ENCODE results near the gene MAB21L2. TPM values are rescaled to one million over a fixed set of nuclear protein-coding genes. Genes with fewer than 3 reads are reported as not detected.

MAB21L2 gene
- total RNA-seq, 2 donors from 2014 or later, result 1.6 to 7.3 TPM

DNA sequence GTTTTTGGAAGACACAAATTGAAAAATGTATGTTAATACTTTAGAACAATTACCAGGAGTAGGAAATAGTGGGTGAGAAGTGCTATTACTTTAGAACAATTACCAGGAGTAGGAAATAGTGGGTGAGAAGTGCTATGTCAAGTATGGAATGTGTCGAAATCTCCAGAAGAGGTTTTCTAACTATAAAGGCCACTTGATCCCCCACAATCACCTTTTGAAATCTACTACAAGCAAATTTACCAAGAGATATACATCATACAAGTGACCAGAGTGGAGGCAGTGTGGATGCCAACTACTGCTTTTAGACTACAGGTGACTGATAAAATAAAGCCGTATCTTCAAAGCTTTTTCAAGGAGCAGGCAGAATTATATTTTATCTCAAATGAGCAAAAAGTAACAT lies 43.1 kb downstream of the MAB21L2 start:
- Histone ChIP-seq H3K9me3 (no peaks in the 10 kb centered on the region), H3K4me1 (no peaks in the 10 kb centered on the region), H3K4me3 (no peak overlapping the region), H3K27ac (no peak overlapping the region), H3K36me3 (no peaks in the 10 kb centered on the region), H3K27me3 (no peaks in the 10 kb centered on the region)
- TF ChIP-seq, protein P1, sequence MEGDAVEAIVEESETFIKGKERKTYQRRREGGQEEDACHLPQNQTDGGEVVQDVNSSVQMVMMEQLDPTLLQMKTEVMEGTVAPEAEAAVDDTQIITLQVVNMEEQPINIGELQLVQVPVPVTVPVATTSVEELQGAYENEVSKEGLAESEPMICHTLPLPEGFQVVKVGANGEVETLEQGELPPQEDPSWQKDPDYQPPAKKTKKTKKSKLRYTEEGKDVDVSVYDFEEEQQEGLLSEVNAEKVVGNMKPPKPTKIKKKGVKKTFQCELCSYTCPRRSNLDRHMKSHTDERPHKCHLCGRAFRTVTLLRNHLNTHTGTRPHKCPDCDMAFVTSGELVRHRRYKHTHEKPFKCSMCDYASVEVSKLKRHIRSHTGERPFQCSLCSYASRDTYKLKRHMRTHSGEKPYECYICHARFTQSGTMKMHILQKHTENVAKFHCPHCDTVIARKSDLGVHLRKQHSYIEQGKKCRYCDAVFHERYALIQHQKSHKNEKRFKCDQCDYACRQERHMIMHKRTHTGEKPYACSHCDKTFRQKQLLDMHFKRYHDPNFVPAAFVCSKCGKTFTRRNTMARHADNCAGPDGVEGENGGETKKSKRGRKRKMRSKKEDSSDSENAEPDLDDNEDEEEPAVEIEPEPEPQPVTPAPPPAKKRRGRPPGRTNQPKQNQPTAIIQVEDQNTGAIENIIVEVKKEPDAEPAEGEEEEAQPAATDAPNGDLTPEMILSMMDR (IDR thresholded peaks at IDR 0.05), result no peak
- no peak for DNase-seq (ENCODE audit: low spot score)

DNA sequence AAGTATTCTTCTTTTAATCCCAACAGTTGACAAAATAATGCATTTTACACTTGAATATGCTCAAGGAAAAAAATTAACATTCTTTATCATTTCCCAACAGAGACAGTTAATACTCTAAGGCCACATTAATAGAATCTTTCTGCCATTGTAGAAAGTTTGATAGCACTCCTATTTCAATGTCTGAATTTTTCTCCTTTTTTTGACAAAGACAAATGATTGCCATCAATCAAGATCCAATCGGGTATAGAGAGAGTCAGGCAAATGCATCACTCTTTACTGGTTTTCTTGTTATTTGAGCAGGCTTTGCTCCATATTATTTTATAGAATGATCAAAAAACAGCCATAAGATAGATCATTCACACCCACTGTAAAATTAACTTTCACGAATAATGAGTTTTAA lies 46.1 kb downstream of the MAB21L2 start:
- TF ChIP-seq, protein P1 (IDR thresholded peaks at IDR 0.05), result no peak
- H3K4me3 ChIP-seq, result no peak overlapping the region
- no peak for DNase-seq (ENCODE audit: low spot score)
- no peaks in the 10 kb centered on the region for H3K27me3 ChIP-seq
- H3K9me3 ChIP-seq, result no peaks in the 10 kb centered on the region
- H3K4me1 ChIP-seq, result no peaks in the 10 kb centered on the region
- H3K36me3 ChIP-seq, result no peaks in the 10 kb centered on the region
- H3K27ac ChIP-seq, result no peak overlapping the region

DNA sequence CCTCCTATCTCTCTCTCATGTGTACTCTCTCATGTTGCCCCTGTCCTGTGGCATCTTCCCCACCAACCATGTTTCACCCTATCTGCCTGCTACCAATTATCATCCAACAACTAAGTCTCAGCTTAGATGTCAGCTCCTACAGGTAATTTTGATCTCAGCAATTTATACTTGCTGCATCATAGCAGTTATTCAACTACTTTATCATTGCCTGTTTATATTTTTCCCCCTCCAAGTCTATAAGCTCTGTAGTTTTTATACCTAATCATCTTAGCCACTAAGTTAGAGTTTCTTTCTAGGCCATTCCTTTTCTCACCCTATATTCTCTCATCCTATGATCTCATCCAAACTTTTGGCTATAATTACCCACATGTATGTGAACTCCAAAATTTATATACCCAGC lies 50.7 kb downstream of the MAB21L2 start:
- H3K27me3 ChIP-seq, result no peaks in the 10 kb centered on the region
- no peaks in the 10 kb centered on the region for H3K36me3 ChIP-seq
- H3K9me3 ChIP-seq, result peaks cover 0 to 2% of the 10 kb centered on the region in 2 donors
- no peak overlapping the region for H3K4me3 ChIP-seq
- no peak overlapping the region for H3K27ac ChIP-seq
- H3K4me1 ChIP-seq, result no peaks in the 10 kb centered on the region
- DNase-seq (ENCODE audit: low spot score), result no peak
- TF ChIP-seq, protein P1 (IDR thresholded peaks at IDR 0.05), result no peak

All from right atrium auricular region (tissue), 2 donors.